Natural killer cell (primary cell): Measurements from ENCODE around the gene AP2S1. TPM values are rescaled to one million over a fixed set of nuclear protein-coding genes. Genes with fewer than 3 reads are reported as not detected.
"Not testable (repeated sequence)": the region's sequence is repeated elsewhere in the genome, so short reads cannot be mapped to it uniquely, and the experiment has no call there.

Experiments
- ATAC-seq, 3 donors: fragments of 150-1000 bp in 2 of 3; fragments of 200-7000 bp in 1 of 3; cut with Tn5 transposase; 1 replicate in 1 of 3; 2 replicates in 2 of 3; pipeline ENCODE4 v1.10.0; 2021; ENCODE audit warnings: mild to moderate bottlenecking in 2 of 3, moderate library complexity in 2 of 3
- DNase-seq, 2 donors: peaks; one replicate each; pipeline versions ENCODE4 v3.0.0 to v3.0.0-alpha.2; 2013 to 2021; ENCODE audit warnings: mixed read lengths in 1 of 2
- H3K27ac ChIP-seq: one replicate; pipeline ENCODE4 v1.5.1; 2013; ENCODE audit warnings: mild to moderate bottlenecking, low read length
- H3K27me3 ChIP-seq: one replicate; pipeline ENCODE4 v1.6.1; 2013; ENCODE audit warnings: low read length; ENCODE audit not compliant: control insufficient read depth, insufficient read depth
- H3K36me3 ChIP-seq: one replicate; pipeline ENCODE4 v1.6.1; 2013; ENCODE audit warnings: low read length; ENCODE audit not compliant: control insufficient read depth, insufficient read depth
- H3K4me1 ChIP-seq: one replicate; pipeline ENCODE4 v1.6.1; 2013; ENCODE audit warnings: low read length; ENCODE audit not compliant: control insufficient read depth, insufficient read depth
- H3K4me3 ChIP-seq: one replicate; pipeline ENCODE4 v1.5.1; 2013; ENCODE audit warnings: low read length
- H3K9me3 ChIP-seq: one replicate; pipeline ENCODE4 v1.6.1; 2013; ENCODE audit warnings: low read length; ENCODE audit not compliant: control insufficient read depth, insufficient read depth
- H3K27ac Mint-ChIP-seq, 2 donors: one replicate each; pipeline ENCODE4 v1.8.0; 2022; ENCODE audit warnings: mild to moderate bottlenecking in 2 of 2, mixed read lengths in 2 of 2, moderate library complexity in 1 of 2
- H3K27me3 Mint-ChIP-seq, 2 donors: one replicate each; pipeline ENCODE4 v1.8.0; 2022; ENCODE audit warnings: low read depth in 2 of 2, mixed read lengths in 2 of 2
- H3K36me3 Mint-ChIP-seq: one replicate; pipeline ENCODE4 v1.8.0; 2022; ENCODE audit warnings: mixed read lengths
- H3K4me1 Mint-ChIP-seq, 2 donors: one replicate each; pipeline ENCODE4 v1.8.0; 2022; ENCODE audit warnings: mixed read lengths in 2 of 2
- H3K4me3 Mint-ChIP-seq: one replicate; pipeline ENCODE4 v1.8.0; 2022; ENCODE audit warnings: mild to moderate bottlenecking, moderate library complexity, mixed read lengths
- H3K9me3 Mint-ChIP-seq, 2 donors: one replicate each; pipeline ENCODE4 v1.8.0; 2022; ENCODE audit warnings: mixed read lengths in 2 of 2
- CTCF ChIP-seq: fragments of 200-600 bp; IDR thresholded peaks from one replicate; pipeline ENCODE4 v1.8.0; 2022; ENCODE audit warnings: antibody characterized with exemption
- WGBS: methylation state at CpG from one replicate; pipeline ENCODE4 v1.1.7; 2013; ENCODE audit warnings: missing lambda C conversion rate; ENCODE audit not compliant: insufficient coverage; 5-methylcytosine and 5-hydroxymethylcytosine counted together
- intact Hi-C: fragments of 100-400 bp; cut with micrococcal nuclease; formaldehyde crosslinking; loops from one replicate; pipeline ENCODE4 v1.14.2; 2022
- total RNA-seq, 4 donors: library from RNA; stranded (reverse); fragments of 120-200 nt in 1 of 4; gene quantifications; one replicate each; pipeline versions ENCODE4 v1.2.3 to v1.2.4, GENCODE V29; 2013 to 2022

The AP2S1 gene
- total RNA-seq, 3 donors from 2014 or later (not counting 1 experiment from before 2014, with no cell fraction given) = 45.0 to 49.1 (median 45.4) TPM

DNA sequence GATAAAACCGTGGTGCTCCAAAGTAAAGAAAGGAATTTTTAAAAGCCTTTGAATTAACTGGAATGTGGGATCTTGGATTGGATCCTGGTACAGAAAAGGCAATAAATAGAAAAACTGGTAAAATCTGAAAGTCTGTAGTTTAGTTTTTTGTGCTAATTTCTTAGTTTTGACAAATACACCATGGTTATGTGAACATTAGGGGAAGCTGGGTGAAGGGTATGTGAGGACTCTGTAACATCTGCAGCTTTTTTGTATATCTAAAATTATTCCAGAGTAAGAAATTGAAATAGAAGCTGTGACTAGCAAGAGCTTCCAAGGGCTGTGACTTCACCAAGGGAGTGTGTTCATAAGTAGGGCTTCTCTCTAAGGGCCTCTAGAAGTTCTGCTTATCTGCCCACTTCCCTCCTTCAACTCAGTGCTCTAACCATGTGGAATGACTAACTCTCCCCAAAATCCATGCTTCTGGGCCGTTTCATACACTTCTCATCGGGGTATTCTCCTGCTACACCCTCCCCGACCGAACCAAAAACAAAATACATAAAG is 36.7 kb upstream of the AP2S1 start:
- 98% methylated on average over 5 of the region's 5 CpGs for WGBS
- no peaks in the 10 kb centered on the region for H3K9me3 ChIP-seq
- Mint-ChIP-seq H3K4me1 (peaks cover 42 to 46% of the 10 kb centered on the region in 2 donors), H3K4me3 (no peak overlapping the region), H3K27me3 (no peaks in the 10 kb centered on the region), H3K36me3 (no peaks in the 10 kb centered on the region), H3K27ac (no peak overlapping the region), H3K9me3 (no peaks in the 10 kb centered on the region)
- H3K36me3 ChIP-seq = no peaks in the 10 kb centered on the region
- H3K4me3 ChIP-seq = no peak overlapping the region
- no peaks in the 10 kb centered on the region for H3K27me3 ChIP-seq
- no peak for DNase-seq
- intact Hi-C loops = no loop called here
- no peak overlapping the region for H3K27ac ChIP-seq
- TF ChIP-seq CTCF = no peak
- no peaks in the 10 kb centered on the region for H3K4me1 ChIP-seq
- no peak for ATAC-seq

- peaks cover 40 to 49% of the 10 kb centered on the region in 2 donors for H3K4me1 Mint-ChIP-seq
Measured at GRCh38 chr19:46886546-46887239, 36.0 kb upstream of the AP2S1 start.

DNA sequence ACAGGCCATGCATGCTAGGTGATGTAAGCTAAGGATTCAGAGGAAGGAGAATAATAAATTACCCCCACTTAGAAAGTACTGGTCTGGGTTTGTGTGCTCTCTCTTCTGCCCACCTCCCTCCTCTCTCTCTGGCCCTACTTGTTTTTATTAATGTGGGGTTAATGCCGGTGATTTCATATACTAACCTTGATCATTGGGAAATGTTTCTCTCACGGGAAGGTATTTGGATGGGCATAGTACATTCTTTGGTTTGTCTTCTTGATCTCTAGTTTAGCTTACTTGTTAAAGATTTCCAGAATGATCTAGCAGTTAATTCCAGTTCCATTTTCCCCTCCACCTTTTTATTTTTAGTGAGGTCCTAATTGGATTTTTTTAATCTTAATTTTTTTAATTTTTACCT is 34.8 kb upstream of the AP2S1 start:
- H3K9me3 Mint-ChIP-seq = no peaks in the 10 kb centered on the region
- H3K4me3 Mint-ChIP-seq = no peak overlapping the region
- H3K27me3 Mint-ChIP-seq = no peaks in the 10 kb centered on the region
- intact Hi-C loops = no loop called here
- Histone ChIP-seq H3K36me3 (no peaks in the 10 kb centered on the region), H3K4me3 (no peak overlapping the region), H3K4me1 (no peaks in the 10 kb centered on the region), H3K27me3 (no peaks in the 10 kb centered on the region), H3K27ac (no peak overlapping the region), H3K9me3 (no peaks in the 10 kb centered on the region)
- DNase-seq (no peak), ATAC-seq (no peak)
- H3K36me3 Mint-ChIP-seq = no peaks in the 10 kb centered on the region
- H3K4me1 Mint-ChIP-seq = peaks cover 31 to 40% of the 10 kb centered on the region in 2 donors
- no peak overlapping the region for H3K27ac Mint-ChIP-seq
- no peak for TF ChIP-seq CTCF
- 100% methylated on average over 1 of the region's 2 CpGs for WGBS

More at GRCh38 chr19:46886546-46887239, 36.0 kb upstream of the AP2S1 start:
- Histone ChIP-seq H3K4me1 (no peaks in the 10 kb centered on the region), H3K9me3 (no peaks in the 10 kb centered on the region), H3K4me3 (no peak overlapping the region), H3K27me3 (no peaks in the 10 kb centered on the region), H3K27ac (no peak overlapping the region), H3K36me3 (no peaks in the 10 kb centered on the region)
- Mint-ChIP-seq H3K27ac (peak overlapping the region in 1 of 2 donors; percentile 15), H3K36me3 (no peaks in the 10 kb centered on the region), H3K4me3 (no peak overlapping the region), H3K9me3 (no peaks in the 10 kb centered on the region), H3K27me3 (no peaks in the 10 kb centered on the region)
- DNase-seq = no peak
- intact Hi-C loops = no loop called here
- TF ChIP-seq CTCF = no peak
- no peak for ATAC-seq
- WGBS = 92% methylated on average over 4 of the region's 5 CpGs

GRCh38 chr19:46882751-46883150 is 32.1 kb upstream of the AP2S1 start:
- H3K36me3 ChIP-seq, H3K27ac Mint-ChIP-seq, ATAC-seq, intact Hi-C loops, H3K4me3 Mint-ChIP-seq, DNase-seq, H3K36me3 Mint-ChIP-seq, H3K27me3 Mint-ChIP-seq, H3K9me3 ChIP-seq, H3K4me1 ChIP-seq, H3K27me3 ChIP-seq, H3K27ac ChIP-seq, H3K4me3 ChIP-seq, H3K9me3 Mint-ChIP-seq: not testable (repeated sequence)
- WGBS = 94% methylated on average over 4 of the region's 4 CpGs
- peaks cover 22 to 28% of the 10 kb centered on the region in 2 donors for H3K4me1 Mint-ChIP-seq
